Measurements from ENCODE around the gene KCP. TPM values are rescaled to one million over a fixed set of nuclear protein-coding genes. Genes with fewer than 3 reads are reported as not detected.

KCP gene
- total RNA-seq, 1 experiment from 2014 or later: 2.7 TPM

GRCh38 chr7:128829391-128830166, 80.9 kb downstream of the KCP start (continued):
- TF ChIP-seq HMGXB4 (CRISPR knock-in tag; IDR thresholded peaks at IDR 0.05) (no peak), ATF6 (CRISPR knock-in tag; IDR thresholded peaks at IDR 0.05) (no peak)

DNA sequence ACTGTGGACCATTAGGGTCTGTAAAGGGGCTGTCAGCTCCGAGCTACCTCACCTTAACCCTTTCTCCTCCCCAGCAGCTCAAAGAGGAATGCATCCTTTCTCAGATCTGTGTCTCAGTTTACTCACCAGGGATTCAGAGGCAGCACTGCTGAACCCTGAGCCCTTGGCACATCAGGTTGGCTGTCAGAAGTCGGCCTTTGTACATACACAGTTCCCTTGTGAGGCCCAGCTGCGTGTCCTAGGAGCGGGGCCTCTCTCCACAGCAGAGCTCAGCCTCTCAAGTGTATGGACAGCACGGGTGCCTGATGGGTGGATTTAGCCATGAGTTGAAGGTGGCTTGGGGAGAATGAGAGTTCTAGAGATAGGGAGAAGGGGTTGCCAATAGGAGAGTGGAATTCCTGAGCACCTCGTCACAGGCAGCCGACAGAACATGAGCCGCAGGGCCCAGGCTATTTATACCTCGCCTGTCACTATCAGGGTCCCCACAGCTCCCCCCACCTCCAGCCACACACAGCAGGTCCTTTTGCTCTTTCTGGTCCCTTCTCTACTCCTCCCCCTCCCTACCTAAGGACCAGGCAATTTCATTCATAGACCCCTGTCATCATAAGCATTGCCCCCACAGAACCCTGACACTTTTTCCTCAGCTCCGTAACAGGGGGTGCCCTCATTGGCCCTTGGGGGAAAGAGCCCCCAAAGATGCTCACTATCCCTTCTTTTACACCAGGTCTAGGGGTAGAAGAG, 82.4 kb downstream of the KCP start:
- POLR2A ChIA-PET: no interaction called here
- no peak overlapping the region for H3K27ac Mint-ChIP-seq
- H3K27me3 Mint-ChIP-seq (ENCODE audit: low read depth): peaks cover 32% of the 10 kb centered on the region
- CTCF ChIA-PET: interaction anchor here (0.5 to 2.6 kb wide), 5 partner anchors 14 to 482 kb away, joined by 3 to 9 read pairs (median 4); no protein-coding TSS in a partner anchor
- no peaks in the 10 kb centered on the region for H3K36me3 Mint-ChIP-seq
- H3K9me3 Mint-ChIP-seq: no peaks in the 10 kb centered on the region
- ATAC-seq (no peak), DNase-seq (ENCODE audit: low spot score) (no peak)
- peaks cover 25% of the 10 kb centered on the region for H3K4me1 Mint-ChIP-seq
- H3K4me3 Mint-ChIP-seq: no peak overlapping the region
- TF ChIP-seq ZNF138 (CRISPR knock-in tag; conservative IDR thresholded peaks at IDR 0.05) (no peak), NFATC4 (CRISPR knock-in tag; IDR thresholded peaks at IDR 0.05) (no peak), FOXP1 (CRISPR knock-in tag; IDR thresholded peaks at IDR 0.05; ENCODE audit: borderline replicate concordance) (no peak)
- TF ChIP-seq, protein P1, sequence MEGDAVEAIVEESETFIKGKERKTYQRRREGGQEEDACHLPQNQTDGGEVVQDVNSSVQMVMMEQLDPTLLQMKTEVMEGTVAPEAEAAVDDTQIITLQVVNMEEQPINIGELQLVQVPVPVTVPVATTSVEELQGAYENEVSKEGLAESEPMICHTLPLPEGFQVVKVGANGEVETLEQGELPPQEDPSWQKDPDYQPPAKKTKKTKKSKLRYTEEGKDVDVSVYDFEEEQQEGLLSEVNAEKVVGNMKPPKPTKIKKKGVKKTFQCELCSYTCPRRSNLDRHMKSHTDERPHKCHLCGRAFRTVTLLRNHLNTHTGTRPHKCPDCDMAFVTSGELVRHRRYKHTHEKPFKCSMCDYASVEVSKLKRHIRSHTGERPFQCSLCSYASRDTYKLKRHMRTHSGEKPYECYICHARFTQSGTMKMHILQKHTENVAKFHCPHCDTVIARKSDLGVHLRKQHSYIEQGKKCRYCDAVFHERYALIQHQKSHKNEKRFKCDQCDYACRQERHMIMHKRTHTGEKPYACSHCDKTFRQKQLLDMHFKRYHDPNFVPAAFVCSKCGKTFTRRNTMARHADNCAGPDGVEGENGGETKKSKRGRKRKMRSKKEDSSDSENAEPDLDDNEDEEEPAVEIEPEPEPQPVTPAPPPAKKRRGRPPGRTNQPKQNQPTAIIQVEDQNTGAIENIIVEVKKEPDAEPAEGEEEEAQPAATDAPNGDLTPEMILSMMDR (IDR thresholded peaks at IDR 0.05): no peak
- TF ChIP-seq, protein P2, sequence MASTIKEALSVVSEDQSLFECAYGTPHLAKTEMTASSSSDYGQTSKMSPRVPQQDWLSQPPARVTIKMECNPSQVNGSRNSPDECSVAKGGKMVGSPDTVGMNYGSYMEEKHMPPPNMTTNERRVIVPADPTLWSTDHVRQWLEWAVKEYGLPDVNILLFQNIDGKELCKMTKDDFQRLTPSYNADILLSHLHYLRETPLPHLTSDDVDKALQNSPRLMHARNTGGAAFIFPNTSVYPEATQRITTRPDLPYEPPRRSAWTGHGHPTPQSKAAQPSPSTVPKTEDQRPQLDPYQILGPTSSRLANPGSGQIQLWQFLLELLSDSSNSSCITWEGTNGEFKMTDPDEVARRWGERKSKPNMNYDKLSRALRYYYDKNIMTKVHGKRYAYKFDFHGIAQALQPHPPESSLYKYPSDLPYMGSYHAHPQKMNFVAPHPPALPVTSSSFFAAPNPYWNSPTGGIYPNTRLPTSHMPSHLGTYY (CRISPR knock-in tag; IDR thresholded peaks at IDR 0.05): no peak

DNA sequence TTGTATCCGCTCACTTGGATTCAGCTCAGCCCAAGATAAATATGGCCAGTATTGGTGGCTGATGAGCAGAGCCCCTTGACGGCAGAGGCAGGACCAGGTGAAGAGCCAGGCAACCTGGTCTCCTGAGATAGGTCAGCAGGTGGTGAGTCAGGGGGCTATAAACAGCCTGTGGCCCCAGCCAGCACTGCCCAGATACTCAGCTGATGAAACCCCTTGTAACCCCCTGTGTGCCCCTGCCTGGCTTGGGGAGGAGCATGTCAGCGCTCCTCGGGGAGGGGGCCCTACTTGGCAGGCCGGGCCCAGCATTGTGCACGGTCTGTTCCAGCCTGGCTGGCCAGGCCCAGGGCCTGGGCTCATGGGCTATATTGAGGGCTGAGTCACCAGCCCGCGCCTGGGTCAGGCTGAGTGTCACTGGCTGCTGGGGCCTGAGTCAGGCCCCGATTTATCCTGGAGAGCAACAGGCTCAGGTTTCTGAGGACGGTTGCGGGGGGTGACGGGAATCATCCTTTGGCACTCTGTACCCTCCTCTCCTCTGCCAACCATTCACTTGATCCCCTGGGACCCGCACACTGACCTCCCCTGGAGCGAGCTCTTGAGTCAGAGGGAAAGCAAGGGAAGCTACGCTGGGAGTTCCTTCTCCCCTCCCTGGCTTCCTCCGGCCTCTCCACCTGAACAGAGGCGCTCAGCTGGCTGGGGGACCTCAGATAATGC, 83.1 kb downstream of the KCP start:
- Mint-ChIP-seq H3K9me3 (no peaks in the 10 kb centered on the region), H3K27ac (peak overlapping the region; percentile 57; the same call in 1 of the 2 replicates)
- no peak for DNase-seq (ENCODE audit: low spot score)

GRCh38 chr7:128826916-128827247, 83.6 kb downstream of the KCP start:
- CTCF ChIA-PET: interaction anchor here (0.7 to 1.2 kb wide), 3 partner anchors 36 to 129 kb away, joined by 3 to 6 read pairs (median 3); no protein-coding TSS in a partner anchor
- DNase-seq (ENCODE audit: low spot score): no peak
- Mint-ChIP-seq H3K27me3 (ENCODE audit: low read depth) (peaks cover 31% of the 10 kb centered on the region), H3K9me3 (no peaks in the 10 kb centered on the region), H3K4me3 (no peak overlapping the region), H3K27ac (peak overlapping the region; percentile 57), H3K36me3 (no peaks in the 10 kb centered on the region), H3K4me1 (peaks cover 19% of the 10 kb centered on the region)
- ATAC-seq: no peak
- POLR2A ChIA-PET: interaction anchor here (0.7 kb wide), 2 partner anchors 21 to 42 kb away, joined by 3 read pairs; no protein-coding TSS in a partner anchor
- TF ChIP-seq KAT7 (CRISPR knock-in tag; IDR thresholded peaks at IDR 0.05; ENCODE audit: borderline replicate concordance): no peak
- TF ChIP-seq ATF3 (CRISPR knock-in tag; conservative IDR thresholded peaks at IDR 0.05): no peak
- TF ChIP-seq EMX1 (CRISPR knock-in tag; IDR thresholded peaks at IDR 0.05): no peak
- TF ChIP-seq, protein P3, sequence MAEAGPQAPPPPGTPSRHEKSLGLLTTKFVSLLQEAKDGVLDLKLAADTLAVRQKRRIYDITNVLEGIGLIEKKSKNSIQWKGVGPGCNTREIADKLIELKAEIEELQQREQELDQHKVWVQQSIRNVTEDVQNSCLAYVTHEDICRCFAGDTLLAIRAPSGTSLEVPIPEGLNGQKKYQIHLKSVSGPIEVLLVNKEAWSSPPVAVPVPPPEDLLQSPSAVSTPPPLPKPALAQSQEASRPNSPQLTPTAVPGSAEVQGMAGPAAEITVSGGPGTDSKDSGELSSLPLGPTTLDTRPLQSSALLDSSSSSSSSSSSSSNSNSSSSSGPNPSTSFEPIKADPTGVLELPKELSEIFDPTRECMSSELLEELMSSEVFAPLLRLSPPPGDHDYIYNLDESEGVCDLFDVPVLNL (CRISPR knock-in tag; IDR thresholded peaks at IDR 0.05; ENCODE audit: borderline replicate concordance, low read depth): no peak
- TF ChIP-seq, protein P4, sequence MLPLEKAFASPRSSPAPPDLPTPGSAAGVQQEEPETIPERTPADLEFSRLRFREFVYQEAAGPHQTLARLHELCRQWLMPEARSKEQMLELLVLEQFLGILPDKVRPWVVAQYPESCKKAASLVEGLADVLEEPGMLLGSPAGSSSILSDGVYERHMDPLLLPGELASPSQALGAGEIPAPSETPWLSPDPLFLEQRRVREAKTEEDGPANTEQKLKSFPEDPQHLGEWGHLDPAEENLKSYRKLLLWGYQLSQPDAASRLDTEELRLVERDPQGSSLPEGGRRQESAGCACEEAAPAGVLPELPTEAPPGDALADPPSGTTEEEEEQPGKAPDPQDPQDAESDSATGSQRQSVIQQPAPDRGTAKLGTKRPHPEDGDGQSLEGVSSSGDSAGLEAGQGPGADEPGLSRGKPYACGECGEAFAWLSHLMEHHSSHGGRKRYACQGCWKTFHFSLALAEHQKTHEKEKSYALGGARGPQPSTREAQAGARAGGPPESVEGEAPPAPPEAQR (CRISPR knock-in tag; IDR thresholded peaks at IDR 0.05): no peak
- no peak for TF ChIP-seq ZNF121 (CRISPR knock-in tag; IDR thresholded peaks at IDR 0.05)
- TF ChIP-seq SP1 (CRISPR knock-in tag; conservative IDR thresholded peaks at IDR 0.05): no peak
- TF ChIP-seq ZNF671 (CRISPR knock-in tag; IDR thresholded peaks at IDR 0.05): no peak
- no peak for TF ChIP-seq FOXP1 (CRISPR knock-in tag; IDR thresholded peaks at IDR 0.05; ENCODE audit: borderline replicate concordance)

More for the DNA sequence above, 83.1 kb downstream of the KCP start:
- TF ChIP-seq GABPB1 (CRISPR knock-in tag; IDR thresholded peaks at IDR 0.05): peak; percentile 89
- no peak for TF ChIP-seq JAZF1 (CRISPR knock-in tag; IDR thresholded peaks at IDR 0.05)
- peak; percentile 19; the same call in 1 of the 2 replicates for TF ChIP-seq FOXP1 (CRISPR knock-in tag; IDR thresholded peaks at IDR 0.05; ENCODE audit: borderline replicate concordance)
- no peak overlapping the region for H3K4me3 Mint-ChIP-seq
- H3K27me3 Mint-ChIP-seq (ENCODE audit: low read depth): peaks cover 32% of the 10 kb centered on the region
- POLR2A ChIA-PET: interaction anchor here (0.7 kb wide), 2 partner anchors 22 to 41 kb away, joined by 3 read pairs; no protein-coding TSS in a partner anchor
- H3K36me3 Mint-ChIP-seq: no peaks in the 10 kb centered on the region
- H3K4me1 Mint-ChIP-seq: peaks cover 22% of the 10 kb centered on the region
- CTCF ChIA-PET: interaction anchor here (0.5 to 2.6 kb wide), 7 partner anchors 14 to 482 kb away, joined by 3 to 9 read pairs (median 3); no protein-coding TSS in a partner anchor
- peak; percentile 5; the same call in 1 of the 2 replicates for ATAC-seq
